Activated CD4-positive, CD25-positive, alpha-beta regulatory T cell treated with anti-CD3 and anti-CD28 coated beads, Interleukin-2, amount 50 U/mL, for 24 hours (primary cell): ENCODE measurements around the gene LRP10.
"Not testable (repeated sequence)": the region's sequence is repeated elsewhere in the genome, so short reads cannot be mapped to it uniquely, and the experiment has no call there.

Source experiments
- ATAC-seq, 2 donors: fragments of 150-1000 bp; cut with Tn5 transposase; one replicate each; pipeline ENCODE4 v1.10.0; 2021; ENCODE audit warnings: mild to moderate bottlenecking in 1 of 2, moderate library complexity in 1 of 2

LRP10 gene

DNA sequence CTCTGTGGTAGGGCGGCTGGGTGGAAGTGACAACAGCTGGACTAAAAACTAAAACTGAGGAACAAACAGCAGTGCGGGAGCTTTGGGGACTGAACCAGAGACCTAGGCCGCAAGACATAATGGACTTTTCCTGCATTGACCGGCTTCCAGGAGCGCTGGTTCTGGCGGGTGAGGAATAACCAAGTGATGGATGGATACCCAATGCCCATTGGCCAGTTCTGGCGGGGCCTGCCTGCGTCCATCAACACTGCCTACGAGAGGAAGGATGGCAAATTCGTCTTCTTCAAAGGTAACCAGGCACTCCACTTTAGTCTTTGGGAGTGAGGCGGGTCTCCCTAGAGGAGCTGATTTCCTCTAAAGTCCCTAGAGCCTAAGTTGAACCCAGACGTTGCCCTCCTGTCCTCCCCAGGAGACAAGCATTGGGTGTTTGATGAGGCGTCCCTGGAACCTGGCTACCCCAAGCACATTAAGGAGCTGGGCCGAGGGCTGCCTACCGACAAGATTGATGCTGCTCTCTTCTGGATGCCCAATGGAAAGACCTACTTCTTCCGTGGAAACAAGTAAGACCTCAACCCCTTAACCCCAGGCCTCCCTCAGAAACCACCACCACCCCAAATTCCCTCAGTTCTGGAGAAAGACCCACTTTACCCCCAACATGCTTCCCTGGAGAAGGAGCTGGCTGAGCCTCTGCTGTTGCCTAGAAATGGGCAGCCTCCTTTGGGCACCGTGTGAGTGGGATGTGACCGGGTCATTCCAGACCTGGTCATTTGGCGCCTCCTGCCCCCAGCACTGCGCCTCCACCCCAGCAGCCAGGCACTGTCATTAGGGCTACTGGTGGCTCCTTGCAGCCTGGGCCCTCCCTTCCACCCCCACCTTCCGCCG lies 27.1 kb upstream of the LRP10 start:
- no peak for ATAC-seq

DNA sequence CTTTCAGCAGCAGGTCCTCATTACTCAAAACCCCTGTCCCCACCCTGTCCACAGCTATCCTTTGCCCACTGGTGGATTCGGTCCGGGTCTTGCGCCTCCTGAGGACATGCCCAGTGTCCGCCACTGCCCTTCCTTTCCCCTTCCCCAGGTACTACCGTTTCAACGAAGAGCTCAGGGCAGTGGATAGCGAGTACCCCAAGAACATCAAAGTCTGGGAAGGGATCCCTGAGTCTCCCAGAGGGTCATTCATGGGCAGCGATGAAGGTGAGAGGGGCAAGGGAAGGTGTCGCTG lies 26.5 kb upstream of the LRP10 start:
- ATAC-seq: no peak

DNA sequence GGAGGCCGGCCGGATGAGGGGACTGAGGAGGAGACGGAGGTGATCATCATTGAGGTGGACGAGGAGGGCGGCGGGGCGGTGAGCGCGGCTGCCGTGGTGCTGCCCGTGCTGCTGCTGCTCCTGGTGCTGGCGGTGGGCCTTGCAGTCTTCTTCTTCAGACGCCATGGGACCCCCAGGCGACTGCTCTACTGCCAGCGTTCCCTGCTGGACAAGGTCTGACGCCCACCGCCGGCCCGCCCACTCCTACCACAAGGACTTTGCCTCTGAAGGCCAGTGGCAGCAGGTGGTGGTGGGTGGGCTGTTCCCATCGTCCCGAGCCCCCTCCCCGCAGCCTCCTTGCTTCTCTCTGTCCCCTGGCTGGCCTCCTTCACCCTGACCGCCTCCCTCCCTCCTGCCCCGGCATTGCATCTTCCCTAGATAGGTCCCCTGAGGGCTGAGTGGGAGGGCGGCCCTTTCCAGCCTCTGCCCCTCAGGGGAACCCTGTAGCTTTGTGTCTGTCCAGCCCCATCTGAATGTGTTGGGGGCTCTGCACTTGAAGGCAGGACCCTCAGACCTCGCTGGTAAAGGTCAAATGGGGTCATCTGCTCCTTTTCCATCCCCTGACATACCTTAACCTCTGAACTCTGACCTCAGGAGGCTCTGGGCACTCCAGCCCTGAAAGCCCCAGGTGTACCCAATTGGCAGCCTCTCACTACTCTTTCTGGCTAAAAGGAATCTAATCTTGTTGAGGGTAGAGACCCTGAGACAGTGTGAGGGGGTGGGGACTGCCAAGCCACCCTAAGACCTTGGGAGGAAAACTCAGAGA lies 25.5 kb upstream of the LRP10 start:
- ATAC-seq: no peak

DNA sequence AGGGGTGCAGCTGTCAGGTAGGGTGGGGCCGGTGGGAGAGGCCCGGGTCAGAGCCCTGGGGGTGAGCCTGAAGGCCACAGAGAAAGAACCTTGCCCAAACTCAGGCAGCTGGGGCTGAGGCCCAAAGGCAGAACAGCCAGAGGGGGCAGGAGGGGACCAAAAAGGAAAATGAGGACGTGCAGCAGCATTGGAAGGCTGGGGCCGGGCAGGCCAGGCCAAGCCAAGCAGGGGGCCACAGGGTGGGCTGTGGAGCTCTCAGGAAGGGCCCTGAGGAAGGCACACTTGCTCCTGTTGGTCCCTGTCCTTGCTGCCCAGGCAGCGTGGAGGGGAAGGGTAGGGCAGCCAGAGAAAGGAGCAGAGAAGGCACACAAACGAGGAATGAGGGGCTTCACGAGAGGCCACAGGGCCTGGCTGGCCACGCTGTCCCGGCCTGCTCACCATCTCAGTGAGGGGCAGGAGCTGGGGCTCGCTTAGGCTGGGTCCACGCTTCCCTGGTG lies 24.7 kb upstream of the LRP10 start:
- no peak for ATAC-seq

DNA sequence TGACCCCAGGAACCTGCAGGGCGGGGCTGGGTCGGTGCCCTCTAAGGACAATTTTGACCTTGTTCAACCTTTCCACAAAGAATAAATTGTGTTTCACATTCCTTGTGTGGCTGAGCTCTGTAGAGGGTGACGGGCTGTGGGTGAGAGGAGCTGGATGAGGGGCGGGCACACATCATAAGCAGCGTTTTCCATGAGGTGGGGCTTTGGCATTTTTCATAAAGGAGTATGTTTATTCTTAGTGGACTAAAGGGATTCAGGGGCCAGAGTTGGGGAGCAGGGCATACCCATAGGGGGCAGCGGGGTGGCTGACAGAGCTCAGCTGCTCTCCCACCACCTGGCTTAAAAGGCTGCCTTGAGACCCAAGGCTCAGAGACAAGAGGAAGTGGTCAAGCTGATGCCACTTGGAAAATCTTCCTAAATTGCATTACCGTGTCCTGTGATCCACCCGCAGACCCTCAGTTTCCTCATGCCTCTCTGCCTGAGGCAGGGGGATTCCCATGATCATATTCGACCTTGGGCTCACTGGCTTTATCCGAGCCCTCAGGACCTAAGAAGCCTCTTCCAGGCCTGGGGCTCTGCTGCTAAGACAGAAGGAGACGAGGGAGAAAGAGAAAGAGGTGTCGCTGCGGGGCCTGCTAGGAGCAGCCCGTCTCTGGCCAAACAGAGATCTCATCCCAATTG lies 23.7 kb upstream of the LRP10 start:
- no peak for ATAC-seq

DNA sequence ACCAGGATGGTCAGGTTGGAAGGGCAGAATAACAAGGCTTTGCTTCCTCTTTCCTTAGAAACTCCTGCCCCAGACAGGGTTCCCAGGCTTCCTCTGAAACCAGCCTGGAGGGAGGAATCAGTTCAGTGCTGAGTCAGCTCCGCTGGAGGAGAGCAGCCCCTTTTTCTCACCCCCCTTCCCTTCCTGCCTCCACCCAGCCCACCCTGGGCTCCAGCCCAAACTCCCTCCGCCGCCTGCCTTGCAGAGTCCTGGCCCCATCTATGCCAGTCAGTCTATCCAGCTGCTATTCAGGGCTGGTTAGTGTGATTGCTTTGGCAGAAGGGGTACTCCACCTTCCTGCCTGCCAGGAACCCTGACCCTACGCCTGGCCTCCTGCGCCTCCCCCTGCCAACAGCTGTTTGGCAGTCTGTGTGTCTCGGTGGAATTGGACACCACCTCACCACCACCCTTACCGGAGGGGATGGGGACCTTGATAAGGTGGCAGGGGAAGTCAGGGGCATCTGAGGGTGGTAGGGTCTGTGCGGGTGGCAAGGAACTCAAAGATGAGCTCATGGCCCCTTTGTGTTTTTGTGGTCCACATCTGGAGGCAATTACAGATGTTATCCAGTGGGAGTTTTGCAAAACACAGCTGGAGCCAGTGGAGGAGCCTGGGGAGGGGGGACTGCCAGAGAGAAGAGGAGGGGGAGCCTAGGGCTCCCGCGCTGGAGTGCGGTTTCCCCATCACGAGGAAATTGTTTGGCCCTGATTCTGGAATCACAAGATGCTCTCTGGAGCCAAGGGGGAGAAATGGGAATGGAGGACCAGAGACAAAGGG lies 23.0 kb upstream of the LRP10 start:
- ATAC-seq: no peak

DNA sequence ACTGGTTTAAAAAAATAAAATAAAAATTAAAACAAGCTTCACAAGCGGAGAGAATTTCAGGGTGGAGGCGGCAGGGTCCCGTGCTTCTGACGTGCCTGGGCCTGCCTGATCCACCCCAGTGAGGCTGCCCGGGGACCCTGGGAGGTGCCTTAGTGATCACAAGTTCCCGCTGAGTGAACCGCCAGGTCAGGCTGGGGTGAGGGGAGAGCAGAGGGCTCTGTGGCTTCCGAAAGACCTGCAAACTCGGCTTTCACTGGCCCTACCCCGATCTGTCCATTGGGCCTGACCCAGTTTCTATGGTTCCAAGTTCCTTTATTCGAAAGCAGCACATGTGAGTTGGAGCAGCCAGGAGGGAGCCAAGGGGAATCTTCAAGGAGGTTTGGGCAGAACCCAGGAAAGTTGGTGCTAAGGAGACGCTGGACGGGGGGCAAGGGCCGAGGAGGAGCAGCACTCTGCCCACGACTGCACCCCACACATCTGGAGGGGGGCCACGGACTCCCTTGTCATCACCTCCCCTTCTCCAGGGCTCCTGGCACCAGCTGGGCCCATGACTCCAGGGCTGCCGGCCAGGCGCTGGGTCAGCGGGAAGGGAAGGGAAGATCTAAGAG lies 22.2 kb upstream of the LRP10 start:
- ATAC-seq: no peak

DNA sequence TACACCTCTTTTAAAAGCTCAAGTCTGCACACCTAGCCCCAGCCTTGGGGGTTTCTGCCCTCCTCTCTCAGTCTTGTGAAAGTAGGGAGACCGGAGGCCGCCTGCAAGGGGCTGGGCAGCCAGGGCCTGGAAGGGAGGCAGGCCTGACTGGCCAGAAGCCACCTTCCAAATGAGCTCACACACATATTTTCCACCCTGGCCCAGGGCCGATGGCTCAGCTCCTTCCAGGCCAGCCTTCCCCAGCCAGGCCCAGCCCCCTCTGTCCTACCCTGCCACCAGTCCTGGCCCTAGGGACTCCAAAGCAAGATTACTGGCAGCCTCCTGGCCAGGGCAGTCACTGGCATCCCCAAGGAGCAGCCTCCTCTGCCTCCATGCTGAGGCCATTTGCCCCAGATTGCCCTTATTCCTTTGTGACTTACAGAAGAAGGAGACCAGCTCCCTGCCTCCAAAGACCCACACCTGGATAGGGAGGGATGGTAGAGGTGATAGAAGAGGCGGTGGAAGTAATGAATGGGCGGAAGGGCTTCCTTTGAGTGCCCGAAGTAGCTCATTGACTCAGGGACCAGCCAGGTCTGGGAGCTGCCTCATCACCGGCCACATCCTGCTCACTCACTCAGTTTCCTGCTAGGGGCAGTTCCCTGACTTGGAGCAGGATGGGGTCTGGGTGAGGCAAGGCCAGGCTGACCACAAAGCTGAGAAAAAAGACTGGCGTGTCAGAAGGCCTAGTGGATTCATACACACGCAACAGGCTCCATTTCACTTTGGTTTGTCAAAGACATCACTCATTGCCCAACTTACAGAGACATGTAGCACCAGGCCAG lies 20.4 kb upstream of the LRP10 start:
- peak; percentile 25 to 33 for ATAC-seq

DNA sequence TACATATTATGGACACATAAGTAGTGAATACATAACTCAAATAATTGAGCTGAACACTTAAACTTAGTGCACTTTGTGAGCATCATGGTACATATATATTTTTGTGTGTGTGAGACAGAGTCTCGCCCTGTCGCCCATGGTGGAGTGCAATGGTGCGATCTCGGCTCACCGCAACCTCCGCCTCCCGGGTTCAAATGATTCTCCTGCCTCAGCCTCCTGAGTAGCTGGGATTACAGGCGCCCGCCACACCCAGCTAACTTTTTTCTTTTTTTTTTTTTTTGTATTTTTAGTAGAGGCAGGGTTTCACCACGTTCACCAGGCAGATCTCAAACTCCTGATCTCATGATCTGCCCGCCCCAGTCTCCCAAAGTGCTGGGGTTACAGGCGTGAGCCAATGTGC lies 19.4 kb upstream of the LRP10 start:
- not testable (repeated sequence) for ATAC-seq

DNA sequence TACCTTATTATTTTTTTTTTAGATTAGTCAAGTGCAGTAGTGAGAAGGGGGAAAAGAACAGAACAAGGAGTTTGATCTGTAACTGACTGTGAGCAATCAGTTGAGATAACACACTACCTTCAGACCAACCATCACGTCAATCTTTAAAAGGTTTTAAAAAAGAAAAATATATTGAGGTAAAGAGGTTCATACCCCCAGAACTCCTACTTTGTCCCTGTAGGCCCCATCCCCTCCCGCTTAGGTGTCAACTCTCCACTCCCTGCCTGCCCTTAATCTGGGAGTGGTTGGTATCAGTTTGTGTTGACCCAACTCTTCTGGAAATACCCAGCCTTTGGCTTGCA lies 19.0 kb upstream of the LRP10 start:
- ATAC-seq: no peak

DNA sequence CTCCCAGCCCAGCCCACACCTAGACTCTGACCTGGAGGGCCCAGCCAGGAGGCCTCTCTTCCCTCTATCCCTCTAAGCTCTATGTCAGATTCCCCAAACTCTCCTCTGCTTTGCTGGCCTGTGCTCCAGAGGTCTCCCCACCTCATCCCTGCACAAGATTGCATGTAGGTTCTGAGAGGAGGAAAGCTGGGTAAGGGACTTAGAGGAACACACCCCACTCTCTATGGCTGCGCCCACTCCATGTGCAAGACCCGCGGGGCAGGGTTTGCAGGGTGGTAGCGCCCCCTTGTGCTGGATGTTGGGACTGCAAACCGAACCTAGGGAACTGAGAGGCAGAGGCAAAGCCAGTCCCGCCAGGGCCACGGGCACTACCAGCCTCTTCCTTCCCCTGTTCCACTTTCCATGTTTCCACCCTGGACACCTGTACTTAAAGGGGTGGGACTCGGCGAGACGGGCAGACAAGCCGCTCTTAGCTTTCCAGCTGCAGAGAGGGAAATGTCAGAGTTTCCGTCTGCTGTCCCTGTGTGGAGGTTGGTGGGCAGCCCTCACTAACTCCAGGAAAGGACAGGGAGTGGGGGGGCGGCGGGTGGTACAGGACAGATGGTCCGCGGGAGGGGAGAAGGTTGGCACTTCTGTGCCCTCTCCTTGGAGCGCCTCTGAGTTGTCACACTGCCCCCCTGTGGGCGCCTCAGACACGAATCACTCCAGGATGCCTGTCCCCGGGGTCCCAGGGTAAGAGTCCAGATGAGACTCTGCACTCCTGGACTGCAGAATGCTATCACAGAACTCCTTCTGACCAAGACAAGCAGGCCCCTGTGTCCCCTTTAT lies 18.4 kb upstream of the LRP10 start:
- peak; percentile 86 to 87 for ATAC-seq

DNA sequence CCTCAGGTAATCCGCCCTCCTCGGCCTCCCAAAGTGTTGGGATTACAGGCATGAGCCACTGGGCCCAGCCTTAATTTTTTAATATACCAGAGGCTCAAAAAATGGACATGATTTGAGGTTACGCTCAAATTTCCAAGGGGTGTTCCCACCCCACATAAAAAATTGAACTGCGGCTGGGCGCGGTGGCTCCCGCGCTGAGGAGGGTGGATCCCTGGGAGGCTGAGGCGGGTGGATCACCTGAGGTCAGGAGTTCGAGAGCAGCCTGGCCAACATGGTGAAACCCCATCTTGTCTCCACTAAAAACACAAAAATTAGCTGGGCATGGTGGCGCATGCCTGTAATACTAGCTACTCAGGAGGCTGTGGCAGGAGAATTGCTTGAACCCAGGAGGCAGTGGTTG lies 17.2 kb upstream of the LRP10 start:
- ATAC-seq: not testable (repeated sequence)

DNA sequence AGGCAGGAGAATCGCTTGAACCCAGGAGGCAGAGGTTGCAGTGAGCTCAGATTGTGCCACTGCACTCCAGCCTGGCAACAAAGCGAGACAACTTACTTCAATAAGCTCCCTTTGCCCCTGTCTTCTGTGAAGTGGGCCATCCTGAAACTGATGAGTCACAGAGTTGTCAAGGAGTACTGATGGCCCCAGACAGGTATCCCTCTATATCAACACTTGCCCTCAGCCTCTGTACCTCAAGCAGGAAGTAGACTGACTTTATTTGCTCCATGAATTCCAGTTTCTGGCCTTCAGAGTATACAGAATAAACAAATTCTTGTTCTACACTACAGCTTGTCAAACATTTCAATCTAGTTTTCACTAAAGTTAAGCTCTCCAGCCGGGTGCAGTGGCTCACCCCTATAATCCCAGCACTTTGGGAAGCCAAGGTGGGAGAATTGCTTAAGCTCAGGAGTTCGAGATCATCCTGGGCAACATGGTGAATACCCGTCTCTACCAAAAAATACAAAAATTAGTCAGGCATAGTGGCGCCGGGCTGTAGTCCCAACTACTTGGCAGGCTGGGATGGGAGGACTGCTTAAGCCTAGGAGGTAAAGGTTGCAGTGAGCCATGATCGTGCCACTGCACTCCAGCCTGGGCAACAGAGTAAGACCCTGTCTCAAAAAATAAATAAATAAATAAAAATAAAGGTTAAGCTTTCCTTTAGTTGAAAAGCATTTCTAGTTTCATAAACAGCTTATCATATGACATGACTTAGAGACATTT lies 16.4 kb upstream of the LRP10 start:
- no peak for ATAC-seq

DNA sequence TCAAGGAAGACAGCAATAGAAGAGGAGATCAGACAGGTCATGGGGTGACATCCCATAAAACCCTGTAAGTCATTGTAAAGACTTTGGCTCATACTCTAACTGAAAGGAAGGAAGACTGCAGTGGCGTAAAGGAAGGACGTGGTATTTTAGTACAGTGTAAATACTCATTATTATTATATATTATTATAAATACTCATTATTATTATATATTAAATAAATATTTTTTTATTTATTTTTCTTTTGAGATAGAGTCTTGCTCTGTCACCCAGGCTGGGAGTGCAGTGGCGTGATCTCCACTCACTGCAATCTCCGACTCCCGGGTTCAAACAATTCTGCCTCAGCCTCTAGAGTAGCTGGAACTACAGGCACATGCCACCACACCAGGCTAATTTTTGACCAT lies 15.1 kb upstream of the LRP10 start:
- no peak for ATAC-seq

DNA sequence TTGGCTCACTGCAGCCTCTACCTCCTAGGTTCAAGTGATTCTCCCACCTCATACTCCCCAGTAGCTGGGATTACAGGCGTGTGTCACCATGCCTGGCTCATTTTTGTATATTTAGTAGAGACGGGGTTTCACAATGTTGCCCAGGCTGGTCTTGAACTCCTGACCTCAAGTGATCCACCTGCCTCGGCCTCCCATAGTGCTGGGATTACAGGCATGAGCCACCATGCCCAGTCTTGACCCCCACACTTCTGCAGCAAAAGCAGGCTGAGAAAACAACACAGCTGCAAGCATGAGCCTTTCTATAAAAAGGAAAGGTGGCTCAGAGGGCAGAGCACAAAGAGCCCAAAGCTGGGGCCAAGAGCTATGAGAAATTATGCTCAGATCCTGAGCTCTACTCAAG lies 11.2 kb upstream of the LRP10 start:
- ATAC-seq: not testable (repeated sequence)

DNA sequence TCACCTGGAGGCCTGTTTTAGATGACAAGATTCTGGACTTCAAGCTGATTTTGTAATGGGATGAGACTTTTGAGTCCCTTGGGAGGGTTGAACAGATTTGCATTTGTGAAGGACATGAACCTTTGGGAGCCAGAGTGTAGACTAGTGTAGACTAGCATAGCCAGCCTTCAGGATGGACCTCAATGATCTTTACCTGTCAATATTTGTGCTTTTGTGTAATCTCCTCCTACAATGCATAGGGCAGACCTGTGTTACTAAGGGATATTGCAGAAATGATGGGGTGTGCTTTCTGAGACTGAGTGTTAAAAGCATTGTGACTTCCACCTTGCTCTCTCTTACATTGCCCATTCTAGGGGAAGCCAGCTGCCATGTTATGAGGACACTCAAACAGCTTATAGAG lies 9.9 kb upstream of the LRP10 start:
- no peak for ATAC-seq

DNA sequence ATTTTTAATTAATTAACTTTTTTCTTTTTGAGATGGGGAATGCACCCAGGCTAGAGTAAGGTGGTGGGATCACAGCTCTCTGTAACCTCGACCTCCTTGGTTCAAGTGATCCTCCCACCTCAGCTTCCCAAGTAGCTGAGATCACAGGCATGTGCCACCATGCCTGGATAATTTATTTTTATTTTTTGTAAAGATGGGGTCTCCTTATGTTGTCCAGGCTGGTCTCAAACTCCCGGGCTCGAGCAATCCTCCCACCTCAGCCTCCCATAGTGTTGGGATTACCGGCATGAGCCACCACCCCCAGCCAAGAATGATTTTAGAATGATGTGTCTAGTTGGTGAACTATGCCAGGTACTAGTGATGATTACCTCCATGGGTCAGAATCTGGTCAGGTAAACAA lies 6.6 kb upstream of the LRP10 start:
- ATAC-seq: no peak

DNA sequence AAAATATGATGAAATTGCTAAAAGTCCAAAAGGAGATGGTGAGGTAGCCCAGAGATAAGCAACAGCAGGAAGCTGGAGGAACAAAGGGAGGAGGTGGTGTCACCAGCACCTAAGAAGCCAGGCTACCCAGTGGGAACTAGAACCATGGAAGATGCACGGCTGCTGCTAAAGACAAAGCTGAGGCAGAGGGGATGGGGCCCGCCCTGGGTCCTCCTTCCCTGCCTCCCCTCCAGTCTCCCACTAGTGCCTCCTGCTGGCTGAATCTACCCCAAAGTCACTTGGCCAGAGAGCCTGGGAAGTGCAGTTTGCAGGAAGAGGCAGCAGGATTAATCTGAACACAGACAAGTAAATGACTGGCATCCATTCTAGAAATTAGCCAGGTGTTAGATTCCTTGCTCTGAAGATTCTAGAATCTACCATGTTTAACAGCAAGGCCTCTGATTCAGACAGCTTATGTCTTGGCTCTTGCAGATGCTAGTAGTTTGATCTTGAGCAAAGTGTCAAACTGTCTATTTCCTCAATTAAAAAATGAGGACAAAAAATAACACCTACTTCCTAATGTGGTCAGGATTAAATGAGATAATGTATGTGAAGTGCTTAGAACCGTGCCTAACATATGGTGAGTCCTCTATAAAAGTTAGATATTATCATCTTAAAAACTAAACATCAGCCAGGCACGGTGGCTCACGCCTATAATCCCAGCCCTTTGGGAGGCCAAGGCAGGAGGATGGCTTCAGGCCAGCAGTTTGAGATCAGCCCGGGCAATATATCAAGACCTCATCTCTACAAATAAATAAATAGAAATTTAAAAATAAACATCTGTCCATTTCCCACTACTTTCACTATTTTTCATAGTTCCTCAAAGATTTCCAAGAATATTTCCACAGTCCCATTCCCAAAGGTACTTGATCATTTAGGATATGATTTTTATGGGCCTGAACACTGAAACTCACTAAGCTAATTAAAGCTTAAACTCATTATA lies 5.8 kb upstream of the LRP10 start:
- ATAC-seq: no peak
